ENCODE results near the gene USP2.

USP2 gene

GRCh38 chr11:119341222-119342022, 40.1 kb downstream of the USP2 start:
- no peak for DNase-seq (ENCODE audit: low read depth)

- DNase-seq (ENCODE audit: low read depth), result no peak
Measured at GRCh38 chr11:119340335-119341221, 40.9 kb downstream of the USP2 start, which contains the start of gene C1QTNF5. C1QTNF5 (minus strand) TSS chr11:119340883; CDS start chr11:119340397, 486 bp downstream.

GRCh38 chr11:119339589-119340334, 41.7 kb downstream of the USP2 start:
- no peak for DNase-seq (ENCODE audit: low read depth)

GRCh38 chr11:119338965-119339588, 42.4 kb downstream of the USP2 start:
- DNase-seq (ENCODE audit: low read depth), result no peak

GRCh38 chr11:119338318-119338890, 43.1 kb downstream of the USP2 start:
- DNase-seq (ENCODE audit: low read depth), result no peak

GRCh38 chr11:119337581-119338317, 43.7 kb downstream of the USP2 start:
- DNase-seq (ENCODE audit: low read depth), result no peak

- no peak for DNase-seq (ENCODE audit: low read depth)
Measured at GRCh38 chr11:119336744-119337469, 44.6 kb downstream of the USP2 start.

- no peak for DNase-seq (ENCODE audit: low read depth)
Measured at GRCh38 chr11:119335655-119336543, 45.6 kb downstream of the USP2 start.

- no peak for DNase-seq (ENCODE audit: low read depth)
Measured at GRCh38 chr11:119335091-119335654, 46.3 kb downstream of the USP2 start.

- DNase-seq (ENCODE audit: low read depth), result peak; percentile 91
Measured at GRCh38 chr11:119334174-119334930, 47.1 kb downstream of the USP2 start, which contains the start of gene RNF26. RNF26 (plus strand) TSS chr11:119334527; CDS start chr11:119335123, 596 bp downstream.

- DNase-seq (ENCODE audit: low read depth), result no peak
Measured at GRCh38 chr11:119332111-119332765, 49.3 kb downstream of the USP2 start.

GRCh38 chr11:119330237-119330636, 51.3 kb downstream of the USP2 start:
- no peak for DNase-seq (ENCODE audit: low read depth)

GRCh38 chr11:119329320-119329719, 52.2 kb downstream of the USP2 start:
- DNase-seq (ENCODE audit: low read depth), result no peak

- no peak for DNase-seq (ENCODE audit: low read depth)
Measured at GRCh38 chr11:119324189-119324588, 57.3 kb downstream of the USP2 start.

GRCh38 chr11:119323532-119324033, 57.9 kb downstream of the USP2 start:
- peak; percentile 77 for DNase-seq (ENCODE audit: low read depth)

GRCh38 chr11:119322921-119323531, 58.5 kb downstream of the USP2 start:
- DNase-seq (ENCODE audit: low read depth), result no peak

- DNase-seq (ENCODE audit: low read depth), result no peak
Measured at GRCh38 chr11:119322360-119322739, 59.1 kb downstream of the USP2 start.
